ENCODE measurements around the gene KDM5A. TPM values are rescaled to one million over a fixed set of nuclear protein-coding genes. Genes with fewer than 3 reads are reported as not detected.

Gene KDM5A
- polyA plus RNA-seq, 1 donor from 2014 or later: 11.2 TPM

DNA sequence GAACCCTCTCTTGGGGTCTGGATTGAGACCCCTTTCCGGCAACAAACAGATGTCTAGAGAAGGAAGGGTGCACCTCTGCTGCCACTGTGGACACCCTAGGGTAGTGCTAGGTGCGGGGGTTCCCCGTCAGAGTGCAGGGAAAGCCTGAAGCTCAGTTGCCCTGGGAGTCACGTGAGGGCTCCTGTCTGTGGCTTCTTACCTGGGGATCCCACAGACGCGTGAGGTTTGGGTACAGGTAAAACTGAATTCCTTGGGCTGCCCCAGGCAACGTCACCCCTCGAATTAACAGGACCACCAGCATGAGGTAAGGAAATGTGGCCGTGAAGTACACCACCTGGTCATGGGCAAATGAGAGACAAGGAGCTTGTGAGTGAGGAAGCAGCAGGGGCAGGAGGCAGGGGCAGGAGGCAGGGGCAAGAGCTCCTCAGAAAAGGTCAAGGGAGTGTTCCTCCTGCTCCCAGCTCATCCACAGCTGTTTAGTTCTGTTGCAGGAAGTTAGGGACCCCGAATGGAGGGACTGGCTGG lies 154.2 kb downstream of the KDM5A start:
- Histone ChIP-seq H2AFZ (ENCODE audit: low read depth, low read length) (no peak overlapping the region), H3K79me2 (replicated peaks; ENCODE audit: insufficient read depth, low read length) (no peaks in the 10 kb centered on the region), H3K9ac (ENCODE audit: low read length) (no peak overlapping the region), H3K4me3 (ENCODE audit: low read length) (no peak overlapping the region), H3F3A (ENCODE audit: insufficient read depth, low read length, poor library complexity, severe bottlenecking) (no peaks in the 10 kb centered on the region), H3K36me3 (ENCODE audit: insufficient read depth, low read length) (no peaks in the 10 kb centered on the region), H3K9me3 (ENCODE audit: low read length) (no peaks in the 10 kb centered on the region), H3K4me2 (ENCODE audit: low read length) (no peak overlapping the region), H3K27me3 (ENCODE audit: insufficient read depth, low read depth, low read length) (no peaks in the 10 kb centered on the region), H3K27ac (ENCODE audit: low read length) (no peak overlapping the region), H4K20me1 (ENCODE audit: insufficient read depth) (no peaks in the 10 kb centered on the region), H3K9me2 (ENCODE audit: insufficient read depth, low read length) (no peaks in the 10 kb centered on the region)
- TF ChIP-seq EP300 (conservative IDR thresholded peaks at IDR 0.05; ENCODE audit: poor library complexity, severe bottlenecking) (no peak), RAD21 (conservative IDR thresholded peaks at IDR 0.05) (no peak), SMC3 (conservative IDR thresholded peaks at IDR 0.05; ENCODE audit: poor library complexity) (no peak), MXI1 (conservative IDR thresholded peaks at IDR 0.05; ENCODE audit: poor library complexity, severe bottlenecking) (no peak), EZH2 (IDR thresholded peaks at IDR 0.05; ENCODE audit: borderline replicate concordance, insufficient read depth, low read length, poor library complexity, severe bottlenecking) (no peak), POLR2AphosphoS5 (IDR thresholded peaks at IDR 0.05) (no peak), TAF1 (IDR thresholded peaks at IDR 0.05; ENCODE audit: low read depth) (no peak)
- TF ChIP-seq, protein P1, sequence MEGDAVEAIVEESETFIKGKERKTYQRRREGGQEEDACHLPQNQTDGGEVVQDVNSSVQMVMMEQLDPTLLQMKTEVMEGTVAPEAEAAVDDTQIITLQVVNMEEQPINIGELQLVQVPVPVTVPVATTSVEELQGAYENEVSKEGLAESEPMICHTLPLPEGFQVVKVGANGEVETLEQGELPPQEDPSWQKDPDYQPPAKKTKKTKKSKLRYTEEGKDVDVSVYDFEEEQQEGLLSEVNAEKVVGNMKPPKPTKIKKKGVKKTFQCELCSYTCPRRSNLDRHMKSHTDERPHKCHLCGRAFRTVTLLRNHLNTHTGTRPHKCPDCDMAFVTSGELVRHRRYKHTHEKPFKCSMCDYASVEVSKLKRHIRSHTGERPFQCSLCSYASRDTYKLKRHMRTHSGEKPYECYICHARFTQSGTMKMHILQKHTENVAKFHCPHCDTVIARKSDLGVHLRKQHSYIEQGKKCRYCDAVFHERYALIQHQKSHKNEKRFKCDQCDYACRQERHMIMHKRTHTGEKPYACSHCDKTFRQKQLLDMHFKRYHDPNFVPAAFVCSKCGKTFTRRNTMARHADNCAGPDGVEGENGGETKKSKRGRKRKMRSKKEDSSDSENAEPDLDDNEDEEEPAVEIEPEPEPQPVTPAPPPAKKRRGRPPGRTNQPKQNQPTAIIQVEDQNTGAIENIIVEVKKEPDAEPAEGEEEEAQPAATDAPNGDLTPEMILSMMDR (IDR thresholded peaks at IDR 0.05; ENCODE audit: poor library complexity, severe bottlenecking): no peak
- TF ChIP-seq, protein P2, sequence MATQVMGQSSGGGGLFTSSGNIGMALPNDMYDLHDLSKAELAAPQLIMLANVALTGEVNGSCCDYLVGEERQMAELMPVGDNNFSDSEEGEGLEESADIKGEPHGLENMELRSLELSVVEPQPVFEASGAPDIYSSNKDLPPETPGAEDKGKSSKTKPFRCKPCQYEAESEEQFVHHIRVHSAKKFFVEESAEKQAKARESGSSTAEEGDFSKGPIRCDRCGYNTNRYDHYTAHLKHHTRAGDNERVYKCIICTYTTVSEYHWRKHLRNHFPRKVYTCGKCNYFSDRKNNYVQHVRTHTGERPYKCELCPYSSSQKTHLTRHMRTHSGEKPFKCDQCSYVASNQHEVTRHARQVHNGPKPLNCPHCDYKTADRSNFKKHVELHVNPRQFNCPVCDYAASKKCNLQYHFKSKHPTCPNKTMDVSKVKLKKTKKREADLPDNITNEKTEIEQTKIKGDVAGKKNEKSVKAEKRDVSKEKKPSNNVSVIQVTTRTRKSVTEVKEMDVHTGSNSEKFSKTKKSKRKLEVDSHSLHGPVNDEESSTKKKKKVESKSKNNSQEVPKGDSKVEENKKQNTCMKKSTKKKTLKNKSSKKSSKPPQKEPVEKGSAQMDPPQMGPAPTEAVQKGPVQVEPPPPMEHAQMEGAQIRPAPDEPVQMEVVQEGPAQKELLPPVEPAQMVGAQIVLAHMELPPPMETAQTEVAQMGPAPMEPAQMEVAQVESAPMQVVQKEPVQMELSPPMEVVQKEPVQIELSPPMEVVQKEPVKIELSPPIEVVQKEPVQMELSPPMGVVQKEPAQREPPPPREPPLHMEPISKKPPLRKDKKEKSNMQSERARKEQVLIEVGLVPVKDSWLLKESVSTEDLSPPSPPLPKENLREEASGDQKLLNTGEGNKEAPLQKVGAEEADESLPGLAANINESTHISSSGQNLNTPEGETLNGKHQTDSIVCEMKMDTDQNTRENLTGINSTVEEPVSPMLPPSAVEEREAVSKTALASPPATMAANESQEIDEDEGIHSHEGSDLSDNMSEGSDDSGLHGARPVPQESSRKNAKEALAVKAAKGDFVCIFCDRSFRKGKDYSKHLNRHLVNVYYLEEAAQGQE (IDR thresholded peaks at IDR 0.05; ENCODE audit: borderline replicate concordance): no peak

DNA sequence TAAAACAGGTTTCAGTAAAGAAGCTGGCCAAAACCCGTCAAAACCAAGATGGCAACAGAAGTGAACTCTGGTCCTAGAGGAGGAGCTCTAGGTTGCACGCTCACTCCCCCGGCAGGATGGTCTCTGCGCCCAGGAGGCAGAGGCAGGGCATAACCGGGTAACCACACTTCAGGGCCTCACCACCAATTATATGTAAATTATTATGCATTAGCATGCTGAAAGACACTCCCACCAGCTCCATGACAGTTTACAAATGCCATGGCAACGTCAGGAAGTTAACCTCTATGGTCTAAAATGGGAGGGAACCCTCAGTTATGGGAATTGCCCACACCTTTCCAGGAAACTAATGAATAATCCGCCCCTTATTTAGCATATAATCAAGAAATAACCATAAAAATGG lies 155.1 kb downstream of the KDM5A start:
- Histone ChIP-seq H3F3A (ENCODE audit: insufficient read depth, low read length, poor library complexity, severe bottlenecking) (no peaks in the 10 kb centered on the region), H3K4me3 (ENCODE audit: low read length) (no peak overlapping the region), H3K9me3 (ENCODE audit: low read length) (no peaks in the 10 kb centered on the region), H3K9ac (ENCODE audit: low read length) (no peak overlapping the region), H3K36me3 (ENCODE audit: insufficient read depth, low read length) (no peaks in the 10 kb centered on the region), H3K4me2 (ENCODE audit: low read length) (no peak overlapping the region), H3K27me3 (ENCODE audit: insufficient read depth, low read depth, low read length) (no peaks in the 10 kb centered on the region), H3K79me2 (replicated peaks; ENCODE audit: insufficient read depth, low read length) (no peaks in the 10 kb centered on the region), H3K9me2 (ENCODE audit: insufficient read depth, low read length) (no peaks in the 10 kb centered on the region), H4K20me1 (ENCODE audit: insufficient read depth) (no peaks in the 10 kb centered on the region), H2AFZ (ENCODE audit: low read depth, low read length) (no peak overlapping the region), H3K27ac (ENCODE audit: low read length) (no peak overlapping the region)
- TF ChIP-seq POLR2AphosphoS5 (IDR thresholded peaks at IDR 0.05) (no peak), EP300 (conservative IDR thresholded peaks at IDR 0.05; ENCODE audit: poor library complexity, severe bottlenecking) (no peak), MXI1 (conservative IDR thresholded peaks at IDR 0.05; ENCODE audit: poor library complexity, severe bottlenecking) (no peak), SMC3 (conservative IDR thresholded peaks at IDR 0.05; ENCODE audit: poor library complexity) (no peak), TAF1 (IDR thresholded peaks at IDR 0.05; ENCODE audit: low read depth) (no peak), EZH2 (IDR thresholded peaks at IDR 0.05; ENCODE audit: borderline replicate concordance, insufficient read depth, low read length, poor library complexity, severe bottlenecking) (no peak), RAD21 (conservative IDR thresholded peaks at IDR 0.05) (no peak)
- TF ChIP-seq, protein P2 (IDR thresholded peaks at IDR 0.05; ENCODE audit: borderline replicate concordance): no peak
- TF ChIP-seq, protein P1 (IDR thresholded peaks at IDR 0.05; ENCODE audit: poor library complexity, severe bottlenecking): no peak
